Mononuclear cell (primary cell): Measurements from ENCODE around the gene TRIM34. TPM values are rescaled to one million over a fixed set of nuclear protein-coding genes. Genes with fewer than 3 reads are reported as not detected.
"Not testable (repeated sequence)": the region's sequence is repeated elsewhere in the genome, so short reads cannot be mapped to it uniquely, and the experiment has no call there.

Source experiments
- H3K27me3 ChIP-seq: 2 replicates; pipeline ENCODE4 v1.6.0; 2011; ENCODE audit warnings: low read length, control low read depth; ENCODE audit not compliant: insufficient read depth
- H3K4me1 ChIP-seq: 2 replicates; pipeline ENCODE4 v1.5.1; 2011; ENCODE audit warnings: mild to moderate bottlenecking, low read length, control low read depth; ENCODE audit not compliant: insufficient read depth
- H3K4me3 ChIP-seq: 2 replicates; pipeline ENCODE4 v1.5.1; 2011; ENCODE audit warnings: mild to moderate bottlenecking, low read length, moderate library complexity
- H3K9me3 ChIP-seq: 2 replicates; pipeline ENCODE4 v1.5.1; 2011; ENCODE audit warnings: low read depth, mild to moderate bottlenecking, control low read depth, low read length
- total RNA-seq: library from RNA; depleted of rRNA; stranded (reverse); fragments of >200 nt; gene quantifications from one replicate; pipeline ENCODE4 v1.2.3, GENCODE V29; 2012

TRIM34 gene
- total RNA-seq, 1 donor: 7.2 TPM

DNA sequence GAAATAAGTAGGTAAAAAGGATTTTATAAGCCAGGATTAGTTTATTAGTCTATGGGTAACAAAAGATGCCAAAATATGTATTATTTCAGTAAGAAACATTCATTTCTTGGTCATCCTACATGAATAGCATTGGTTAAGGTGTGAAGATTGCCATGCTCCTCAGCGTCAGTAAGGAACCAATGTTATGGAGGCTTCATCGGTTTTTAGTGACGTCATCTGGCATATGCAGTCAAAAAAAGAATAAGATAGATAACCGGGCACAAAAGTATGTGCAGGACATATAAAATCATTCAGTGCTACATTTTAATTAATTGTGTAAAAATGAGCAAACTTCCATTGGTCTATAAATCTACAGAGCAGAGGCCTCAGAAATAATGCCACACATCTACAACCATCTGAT, 30.7 kb downstream of the TRIM34 start:
- H3K9me3 ChIP-seq: no peaks in the 10 kb centered on the region
- no peaks in the 10 kb centered on the region for H3K4me1 ChIP-seq
- no peak overlapping the region for H3K4me3 ChIP-seq
- no peaks in the 10 kb centered on the region for H3K27me3 ChIP-seq

DNA sequence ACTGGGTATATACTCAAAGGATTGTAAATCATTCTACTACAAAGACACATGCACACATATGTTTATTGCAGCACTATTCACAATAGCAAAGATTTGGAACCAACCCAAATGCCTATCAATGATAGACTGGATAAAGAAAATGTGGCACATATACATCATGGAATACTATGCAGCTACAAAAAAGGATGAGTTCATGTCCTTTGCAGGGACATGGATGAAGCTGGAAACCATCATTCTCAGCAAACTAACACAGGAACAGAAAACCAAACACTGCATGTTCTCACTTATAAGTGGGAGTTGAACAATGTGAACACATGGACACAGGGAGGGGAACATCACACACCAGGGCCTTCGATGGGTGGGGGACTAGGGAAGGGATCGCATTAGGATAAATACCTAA, 32.2 kb downstream of the TRIM34 start:
- H3K9me3 ChIP-seq, H3K4me1 ChIP-seq, H3K4me3 ChIP-seq, H3K27me3 ChIP-seq: not testable (repeated sequence)

DNA sequence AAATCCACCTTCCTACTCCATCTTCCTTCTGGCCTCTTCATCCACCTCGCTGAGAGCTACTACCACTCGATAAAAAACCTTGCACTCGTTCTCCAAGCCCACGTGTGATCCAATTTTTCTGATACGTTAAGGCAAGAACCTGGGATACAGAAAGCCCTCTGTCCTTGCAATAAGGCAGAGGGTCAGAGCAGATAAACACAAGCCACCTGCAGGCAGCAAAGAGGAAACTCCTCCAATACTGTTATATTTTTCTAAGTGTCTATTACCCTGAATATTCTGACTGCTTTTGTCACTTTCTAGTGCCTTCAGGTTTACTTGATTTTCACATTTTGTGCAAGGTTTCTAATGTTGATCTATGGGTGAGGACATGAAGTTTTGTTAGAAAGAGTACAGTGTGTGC, 33.5 kb downstream of the TRIM34 start:
- no peaks in the 10 kb centered on the region for H3K9me3 ChIP-seq
- H3K27me3 ChIP-seq: no peaks in the 10 kb centered on the region
- no peak overlapping the region for H3K4me3 ChIP-seq

DNA sequence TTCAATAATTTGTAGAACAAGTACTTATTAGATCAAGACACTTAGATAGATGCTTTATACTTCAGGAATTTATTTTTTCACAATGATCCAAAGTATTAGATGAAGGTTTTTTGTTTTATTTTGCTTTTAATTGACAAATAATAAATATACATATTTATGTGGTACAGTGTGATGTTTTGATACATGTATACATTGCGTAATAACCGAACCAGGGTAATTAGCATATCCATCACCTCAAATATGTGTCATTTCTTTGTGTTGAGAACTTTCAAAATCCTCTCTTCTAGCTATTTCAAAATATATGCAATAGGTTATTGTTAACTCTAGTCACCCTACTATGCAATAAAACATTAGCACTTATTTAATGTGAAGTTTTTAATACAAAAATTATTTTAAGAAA, 38.7 kb downstream of the TRIM34 start:
- no peaks in the 10 kb centered on the region for H3K27me3 ChIP-seq
- H3K4me3 ChIP-seq: no peak overlapping the region
- no peaks in the 10 kb centered on the region for H3K9me3 ChIP-seq

More for the DNA sequence above, 33.5 kb downstream of the TRIM34 start:
- H3K4me1 ChIP-seq: no peaks in the 10 kb centered on the region

DNA sequence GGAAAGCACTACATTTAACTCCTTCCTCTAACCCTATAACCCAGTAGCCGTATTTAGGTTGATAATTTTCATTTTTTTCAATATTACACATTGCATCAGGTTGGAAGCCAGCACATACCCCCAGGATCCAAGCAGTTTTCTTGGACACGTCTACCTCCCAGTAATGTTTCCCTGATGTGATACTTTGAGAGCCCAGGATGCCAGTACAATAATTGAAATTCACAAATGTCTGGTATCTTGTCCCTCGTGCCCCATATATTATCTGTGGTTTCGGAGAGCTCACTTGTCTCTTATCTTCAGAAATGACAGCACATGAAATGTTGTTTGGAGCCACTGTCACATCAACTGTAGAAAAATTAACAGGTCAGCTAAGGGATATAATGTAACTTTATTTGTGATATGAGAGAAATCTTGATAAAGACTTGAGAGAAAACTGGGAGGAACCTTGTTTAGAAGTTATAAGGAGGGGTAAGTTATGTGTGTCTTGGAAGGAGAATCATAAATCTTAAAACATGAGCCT, 40.3 kb downstream of the TRIM34 start:
- Histone ChIP-seq H3K4me3 (no peak overlapping the region), H3K27me3 (no peaks in the 10 kb centered on the region), H3K9me3 (no peaks in the 10 kb centered on the region), H3K4me1 (no peaks in the 10 kb centered on the region)

More for the DNA sequence above, 38.7 kb downstream of the TRIM34 start:
- H3K4me1 ChIP-seq: no peaks in the 10 kb centered on the region

DNA sequence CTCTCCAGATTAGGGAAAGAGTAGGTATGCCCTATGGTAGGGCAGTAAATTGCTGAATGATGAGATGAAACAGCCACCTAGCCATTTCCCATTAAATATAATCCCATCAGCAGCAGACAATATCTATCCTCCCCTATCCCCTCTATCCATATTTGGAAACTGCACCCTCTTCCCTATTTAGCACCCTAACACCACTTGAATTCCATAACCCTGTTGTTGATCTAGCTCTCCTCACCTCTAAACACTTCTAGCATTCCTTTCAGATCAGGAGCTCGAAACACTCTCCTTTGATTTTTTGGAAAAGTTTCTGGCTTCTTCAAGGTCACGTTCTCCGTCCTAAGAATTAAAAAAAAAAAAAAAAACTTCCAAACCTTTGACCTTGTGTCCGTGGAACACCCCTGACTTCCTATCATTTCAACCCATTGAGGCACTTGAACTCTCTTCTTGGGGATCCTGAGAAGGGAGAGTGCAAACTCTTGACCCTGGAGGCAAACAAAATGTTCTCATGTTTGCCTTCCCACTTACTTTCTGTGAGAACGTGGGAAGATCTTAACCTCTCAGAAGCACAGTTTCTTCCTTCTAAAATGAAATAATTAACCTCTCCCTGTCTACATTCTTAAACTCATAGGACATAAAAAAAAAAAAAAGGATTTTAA, 41.1 kb downstream of the TRIM34 start:
- no peaks in the 10 kb centered on the region for H3K4me1 ChIP-seq
- no peaks in the 10 kb centered on the region for H3K27me3 ChIP-seq
- no peak overlapping the region for H3K4me3 ChIP-seq
- no peaks in the 10 kb centered on the region for H3K9me3 ChIP-seq

DNA sequence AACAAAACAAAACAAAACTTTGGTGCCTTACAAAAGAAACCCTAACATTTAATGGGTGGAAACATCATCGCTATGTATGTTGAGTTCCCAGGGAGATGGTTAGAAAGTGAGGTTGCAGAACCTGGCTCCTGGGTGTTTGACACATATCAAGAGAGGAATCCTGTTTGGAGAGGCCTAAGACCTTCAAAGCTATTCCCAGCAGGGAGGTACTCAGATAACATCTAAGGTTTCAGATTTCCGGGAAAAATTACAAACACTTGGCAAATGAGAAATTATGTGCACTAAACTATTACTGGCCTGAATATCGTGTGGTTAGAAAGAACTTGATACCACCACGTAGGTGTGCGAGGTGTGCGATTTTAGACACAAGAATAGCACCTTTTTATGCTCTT, 41.6 kb downstream of the TRIM34 start:
- Histone ChIP-seq H3K4me3 (no peak overlapping the region), H3K27me3 (no peaks in the 10 kb centered on the region), H3K9me3 (no peaks in the 10 kb centered on the region), H3K4me1 (no peaks in the 10 kb centered on the region)

DNA sequence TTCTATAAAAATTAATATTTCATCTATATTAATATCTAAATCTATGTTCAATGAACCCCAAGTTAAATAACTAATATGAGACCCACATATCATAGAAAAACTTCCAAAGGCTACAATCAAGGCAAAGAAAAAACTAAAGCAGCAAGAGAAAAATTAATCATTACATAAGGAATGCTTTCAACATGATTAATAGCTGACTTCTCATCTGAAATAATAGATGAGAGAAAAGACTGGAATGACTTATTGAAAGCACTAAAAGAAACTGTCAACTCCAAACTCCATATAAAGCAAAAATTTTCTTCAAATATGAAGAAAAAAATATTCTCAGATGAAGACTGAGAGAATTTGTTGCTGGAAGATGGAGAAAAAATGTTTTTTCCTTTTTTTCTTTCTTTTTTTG, 47.0 kb downstream of the TRIM34 start:
- no peaks in the 10 kb centered on the region for H3K4me1 ChIP-seq
- no peaks in the 10 kb centered on the region for H3K27me3 ChIP-seq
- H3K9me3 ChIP-seq: no peaks in the 10 kb centered on the region
- H3K4me3 ChIP-seq: no peak overlapping the region

DNA sequence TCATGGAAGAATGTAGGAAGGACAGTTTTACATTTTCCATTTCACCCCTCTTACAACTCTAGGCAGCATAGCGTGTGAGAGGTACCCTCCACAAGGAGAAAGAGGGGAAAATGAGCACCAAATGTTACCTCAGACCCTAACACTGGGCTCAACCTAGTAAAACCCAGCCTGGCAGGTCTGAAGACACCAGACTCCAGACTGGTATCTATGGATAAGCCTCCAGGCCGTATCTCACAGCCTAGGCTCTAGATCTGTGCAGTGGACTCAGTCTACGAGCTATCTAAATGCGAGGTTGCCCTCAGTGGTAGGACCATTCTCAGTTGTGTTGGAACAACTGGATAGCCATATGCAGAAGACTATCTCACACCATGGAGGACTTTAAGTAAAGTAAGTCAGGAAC, 49.6 kb downstream of the TRIM34 start:
- Histone ChIP-seq H3K4me3 (no peak overlapping the region), H3K27me3 (no peaks in the 10 kb centered on the region), H3K9me3 (no peaks in the 10 kb centered on the region), H3K4me1 (no peaks in the 10 kb centered on the region)

DNA sequence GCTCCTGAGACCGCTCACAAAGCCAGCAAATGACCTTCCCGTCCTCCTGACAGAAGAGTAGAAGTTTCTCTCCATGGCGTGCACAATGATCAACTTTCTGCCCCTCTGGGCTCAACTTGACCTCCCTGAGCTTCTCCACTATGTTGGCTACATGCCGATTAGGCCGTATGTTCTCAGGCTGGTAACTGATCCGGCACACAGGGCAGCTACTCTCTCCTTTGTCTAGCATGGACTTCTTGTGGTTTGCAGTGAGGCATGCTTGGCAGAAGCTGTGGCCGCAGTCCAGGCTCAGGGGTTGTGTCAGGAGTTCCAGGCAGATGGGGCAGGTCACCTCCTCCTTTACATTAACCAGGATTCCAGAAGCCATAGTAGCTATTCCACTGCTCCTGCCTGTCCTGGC, 55.0 kb downstream of the TRIM34 start:
- H3K27me3 ChIP-seq: no peaks in the 10 kb centered on the region
- no peaks in the 10 kb centered on the region for H3K9me3 ChIP-seq
- H3K4me1 ChIP-seq: peaks cover 6% of the 10 kb centered on the region
- no peak overlapping the region for H3K4me3 ChIP-seq

DNA sequence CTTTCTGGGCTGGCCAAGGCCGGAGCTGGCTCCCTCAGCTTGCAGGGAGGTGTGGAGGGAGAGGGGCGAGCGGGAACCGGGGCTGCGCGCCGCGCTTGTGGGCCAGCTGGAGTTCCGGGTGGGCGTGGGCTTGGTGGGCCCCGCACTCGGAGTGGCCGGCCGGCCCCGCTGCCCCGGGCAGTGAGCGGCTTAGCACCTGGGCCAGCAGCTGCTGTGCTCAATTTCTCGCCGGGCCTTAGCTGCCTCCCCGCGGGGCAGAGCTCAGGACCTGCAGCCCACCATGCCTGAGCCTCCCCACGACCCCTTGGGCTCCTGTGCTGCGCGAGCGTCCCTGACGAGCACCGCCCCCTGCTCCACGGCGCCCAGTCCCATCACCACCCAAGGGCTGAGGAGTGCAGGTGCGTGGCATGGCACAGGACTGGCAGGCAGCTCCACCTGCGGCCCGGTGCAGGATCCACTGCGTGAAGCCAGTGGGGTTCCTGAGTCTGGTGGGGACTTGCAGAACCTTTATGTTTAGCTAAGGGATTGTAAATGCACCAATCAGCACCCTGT, 58.2 kb downstream of the TRIM34 start:
- H3K27me3 ChIP-seq, H3K4me3 ChIP-seq, H3K9me3 ChIP-seq: not testable (repeated sequence)
- peaks cover 17% of the 10 kb centered on the region for H3K4me1 ChIP-seq

DNA sequence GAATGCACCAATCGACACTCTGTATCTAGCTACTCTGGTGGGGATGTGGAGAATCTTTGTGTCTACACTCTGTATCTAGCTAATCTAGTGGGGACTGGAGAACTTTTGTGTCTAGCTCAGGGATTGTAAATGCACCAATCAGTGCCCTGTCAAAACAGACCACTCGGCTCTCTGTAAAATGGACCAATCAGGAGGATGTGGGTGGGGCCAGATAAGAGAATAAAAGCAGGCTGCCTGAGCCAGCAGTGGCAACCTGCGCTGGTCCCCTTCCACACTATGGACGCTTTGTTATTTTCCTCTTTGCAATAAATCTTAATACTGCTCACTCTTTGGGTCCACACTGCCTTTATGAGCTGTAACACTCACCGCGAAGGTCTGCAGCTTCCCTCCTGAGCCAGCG, 58.8 kb downstream of the TRIM34 start:
- peak overlapping the region; percentile 68 for H3K4me3 ChIP-seq
- not testable (repeated sequence) for H3K27me3 ChIP-seq, H3K9me3 ChIP-seq
- peaks cover 20% of the 10 kb centered on the region for H3K4me1 ChIP-seq

DNA sequence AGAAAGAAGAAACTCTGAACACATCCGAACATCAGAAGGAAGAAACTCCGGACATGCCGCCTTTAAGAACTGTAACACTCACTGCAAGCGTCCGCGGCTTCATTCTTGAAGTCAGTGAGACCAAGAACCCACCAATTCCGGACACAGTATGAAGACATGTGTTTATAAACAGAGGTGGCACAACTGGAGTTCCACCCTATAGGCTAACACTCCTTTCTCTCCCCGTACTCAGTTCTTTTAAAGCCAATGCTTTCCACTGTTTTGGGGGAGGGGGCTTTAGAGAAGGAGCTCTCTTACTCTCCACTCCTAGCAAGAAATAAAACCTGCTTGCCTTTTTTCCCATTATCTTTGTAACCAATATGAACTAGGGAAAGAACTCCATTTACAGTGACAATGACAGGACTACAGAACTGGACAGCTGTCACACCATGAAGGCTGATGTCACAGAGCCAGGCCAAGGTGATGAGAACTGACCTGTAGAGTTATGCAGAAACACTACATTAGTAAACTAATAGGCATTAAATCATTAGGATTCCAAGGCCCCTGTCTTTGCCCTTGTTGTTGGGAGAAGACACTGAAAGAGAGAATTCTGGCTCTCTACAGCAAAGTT, 59.3 kb downstream of the TRIM34 start:
- H3K4me3 ChIP-seq: peak overlapping the region; percentile 68
- H3K27me3 ChIP-seq: no peaks in the 10 kb centered on the region
- H3K9me3 ChIP-seq: no peaks in the 10 kb centered on the region
- peaks cover 26% of the 10 kb centered on the region for H3K4me1 ChIP-seq

DNA sequence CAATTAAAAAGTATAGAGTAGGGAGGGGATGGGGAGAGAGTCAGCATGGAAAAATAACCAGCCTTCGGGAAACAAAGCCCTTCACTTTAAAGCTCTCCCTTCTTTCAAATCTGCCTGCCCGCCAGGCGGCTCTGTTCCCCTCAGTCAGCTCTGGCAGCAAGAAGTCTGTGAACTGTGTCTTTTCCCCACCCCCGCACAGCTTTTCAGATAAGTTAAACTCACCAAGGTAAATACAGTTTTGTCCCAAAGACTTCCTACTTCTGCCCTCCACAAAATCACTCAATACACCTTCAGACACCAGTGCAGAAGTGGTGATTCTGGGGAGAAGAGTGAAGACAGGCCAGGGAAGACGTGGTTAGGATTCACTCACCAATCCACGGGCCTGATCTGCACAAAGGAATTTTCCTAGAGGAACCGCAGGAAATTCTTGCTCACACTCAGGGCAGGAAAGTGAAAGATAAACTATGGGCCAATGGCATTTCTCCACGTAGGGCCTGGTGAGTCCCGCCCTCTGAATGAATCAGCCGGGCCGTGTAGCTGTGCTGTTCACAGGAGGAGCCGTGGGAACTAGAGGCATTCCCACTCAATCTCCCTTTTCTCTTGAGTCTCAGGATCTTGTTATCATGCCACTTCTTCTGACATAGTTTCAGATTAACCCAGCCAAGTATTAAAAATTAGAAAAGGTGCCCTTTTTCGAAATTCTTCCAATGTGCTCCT, 60.0 kb downstream of the TRIM34 start, which contains the start of gene TRIM5:
Gene TRIM5 (minus strand): TSS at position 429 of the 717 bp plus-strand sequence. CDS start 4,897 bp downstream, outside the sequence.
- peak within 1 kb of the TSS; percentile 68 for H3K4me3 ChIP-seq
- no peaks in the 10 kb centered on the region for H3K9me3 ChIP-seq
- H3K27me3 ChIP-seq: no peaks in the 10 kb centered on the region
- H3K4me1 ChIP-seq: peaks cover 28% of the 10 kb centered on the region

DNA sequence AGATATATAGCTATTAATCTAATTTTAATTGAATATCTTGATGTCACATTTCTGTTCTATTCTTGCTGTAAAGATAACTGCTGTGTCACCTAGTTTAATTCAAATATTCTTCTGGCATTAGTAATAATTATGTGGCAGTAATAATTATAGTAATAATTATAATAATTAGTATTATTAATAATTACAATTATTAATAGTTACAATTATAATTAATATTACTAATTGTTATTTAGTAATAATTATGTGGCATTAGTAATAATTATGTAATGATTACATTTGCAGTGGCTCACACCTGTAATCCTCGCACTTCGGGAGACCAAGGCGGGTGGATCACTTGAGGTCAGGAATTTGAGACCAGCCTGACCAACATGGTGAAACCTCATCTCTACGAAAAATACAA, 61.6 kb downstream of the TRIM34 start:
- Histone ChIP-seq H3K4me3 (no peak overlapping the region), H3K9me3 (no peaks in the 10 kb centered on the region), H3K27me3 (no peaks in the 10 kb centered on the region), H3K4me1 (peaks cover 28% of the 10 kb centered on the region)
